Measurements from ENCODE around the gene HPRT1.

DNA sequence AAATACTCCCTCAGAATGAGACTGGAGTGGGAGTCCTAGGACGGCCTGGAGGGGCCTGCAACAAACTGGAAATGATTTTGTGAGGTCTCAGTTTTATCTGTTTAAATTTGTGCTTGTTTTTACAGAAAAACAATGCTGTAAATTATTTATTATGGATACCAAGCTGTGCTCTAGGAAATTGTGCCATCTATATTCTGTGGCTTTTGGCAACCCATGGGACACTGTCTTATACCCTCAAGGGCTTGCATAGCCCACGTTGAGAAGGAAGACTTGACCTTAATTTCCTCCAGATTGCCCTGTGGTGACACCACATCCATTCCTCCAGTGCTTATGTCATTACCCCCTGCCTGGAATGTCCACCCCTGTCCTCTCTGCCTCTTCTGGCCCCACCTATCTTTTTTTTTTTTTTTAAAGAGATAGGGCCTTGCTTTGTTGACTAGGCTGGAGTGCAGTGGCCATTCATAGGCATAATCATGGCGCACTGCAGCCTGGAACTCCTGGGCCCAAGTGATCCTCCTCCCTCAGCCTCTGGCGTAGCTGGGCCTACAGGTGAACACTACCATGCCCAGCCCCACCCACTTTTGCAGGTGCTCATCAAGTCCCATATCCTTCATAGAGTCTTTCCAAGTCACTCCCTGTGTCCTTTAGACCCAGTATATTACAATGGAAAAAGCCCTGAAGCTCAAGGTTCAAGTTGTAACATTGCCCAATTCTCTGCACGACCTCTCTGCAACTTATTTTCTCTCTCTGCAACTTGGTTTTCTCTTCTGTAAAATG lies 77.4 kb downstream of the HPRT1 start:
- TF ChIP-seq, protein P1, sequence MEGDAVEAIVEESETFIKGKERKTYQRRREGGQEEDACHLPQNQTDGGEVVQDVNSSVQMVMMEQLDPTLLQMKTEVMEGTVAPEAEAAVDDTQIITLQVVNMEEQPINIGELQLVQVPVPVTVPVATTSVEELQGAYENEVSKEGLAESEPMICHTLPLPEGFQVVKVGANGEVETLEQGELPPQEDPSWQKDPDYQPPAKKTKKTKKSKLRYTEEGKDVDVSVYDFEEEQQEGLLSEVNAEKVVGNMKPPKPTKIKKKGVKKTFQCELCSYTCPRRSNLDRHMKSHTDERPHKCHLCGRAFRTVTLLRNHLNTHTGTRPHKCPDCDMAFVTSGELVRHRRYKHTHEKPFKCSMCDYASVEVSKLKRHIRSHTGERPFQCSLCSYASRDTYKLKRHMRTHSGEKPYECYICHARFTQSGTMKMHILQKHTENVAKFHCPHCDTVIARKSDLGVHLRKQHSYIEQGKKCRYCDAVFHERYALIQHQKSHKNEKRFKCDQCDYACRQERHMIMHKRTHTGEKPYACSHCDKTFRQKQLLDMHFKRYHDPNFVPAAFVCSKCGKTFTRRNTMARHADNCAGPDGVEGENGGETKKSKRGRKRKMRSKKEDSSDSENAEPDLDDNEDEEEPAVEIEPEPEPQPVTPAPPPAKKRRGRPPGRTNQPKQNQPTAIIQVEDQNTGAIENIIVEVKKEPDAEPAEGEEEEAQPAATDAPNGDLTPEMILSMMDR (IDR thresholded peaks at IDR 0.05 in 4 of 5, conservative IDR thresholded peaks at IDR 0.05 in 1 of 5) = no peak
- TF ChIP-seq POLR2A (IDR thresholded peaks at IDR 0.05) = no peak
